GM13976 (cell line): ENCODE measurements around the gene TNMD.

Experiments used
- DNase-seq: peaks from one replicate; pipeline ENCODE4 v3.0.0; 2012; ENCODE audit warnings: low spot score
- CTCF ChIP-seq: IDR thresholded peaks from 2 replicates; pipeline ENCODE4 v1.5.1; 2012; ENCODE audit warnings: borderline replicate concordance, mild to moderate bottlenecking; ENCODE audit not compliant: insufficient read depth; ENCODE audit errors: extremely low read depth, missing control alignments, control extremely low read depth
- in situ Hi-C: fragments of 300-500 bp; cut with MboI; formaldehyde crosslinking; loops from one replicate; pipeline ENCODE4 v1.12.0; 2022; ENCODE audit warnings: low sequenced_read_pairs, mixed read lengths, inconsistent platforms; ENCODE audit not compliant: unreplicated experiment

Gene TNMD

GRCh38 chrX:100593581-100593980 lies 8.8 kb downstream of the TNMD start:
- in situ Hi-C loops: no loop called here
- no peak for TF ChIP-seq CTCF

GRCh38 chrX:100596601-100597000 lies 11.9 kb downstream of the TNMD start:
- no peak for DNase-seq
- in situ Hi-C loops: no loop called here

More at GRCh38 chrX:100593581-100593980, 8.8 kb downstream of the TNMD start:
- DNase-seq: no peak

GRCh38 chrX:100599456-100599855 lies 14.7 kb downstream of the TNMD start:
- TF ChIP-seq CTCF: no peak
- DNase-seq: no peak
- in situ Hi-C loops: no loop called here

More at GRCh38 chrX:100596601-100597000, 11.9 kb downstream of the TNMD start:
- no peak for TF ChIP-seq CTCF

GRCh38 chrX:100600340-100600739 lies 15.6 kb downstream of the TNMD start:
- in situ Hi-C loops: no loop called here
- DNase-seq: no peak
- TF ChIP-seq CTCF: no peak

- no peak for DNase-seq
- in situ Hi-C loops: no loop called here
- no peak for TF ChIP-seq CTCF
These were observed 16.0 kb downstream of the TNMD start for GRCh38 chrX:100600758-100601157.

- no peak for TF ChIP-seq CTCF
- DNase-seq: no peak
- in situ Hi-C loops: no loop called here
These were observed 22.0 kb downstream of the TNMD start for GRCh38 chrX:100606753-100607152.

GRCh38 chrX:100609591-100609990 lies 24.9 kb downstream of the TNMD start:
- TF ChIP-seq CTCF: no peak
- in situ Hi-C loops: no loop called here
- no peak for DNase-seq
